Skin epidermis (tissue), 12 donors: ENCODE measurements around the gene RPS25.
A peak's percentile ranks its signal among the peaks of the same experiment; 100 is the strongest.
"Not testable (repeated sequence)": the region's sequence is repeated elsewhere in the genome, so short reads cannot be mapped to it uniquely, and the experiment has no call there.

Experiments used
- H3K27ac ChIP-seq, 21 experiments: fragments of 200-600 bp; sonication (generic) in 11 of 21; one replicate each; pipeline ENCODE4 v1.5.0; 2020; ENCODE audit warnings: mild to moderate bottlenecking in 3 of 21, inconsistent platforms in 2 of 21, moderate library complexity in 2 of 21
- H3K4me3 ChIP-seq, 7 experiments: fragments of 200-600 bp; sonication (generic) in 2 of 7; one replicate each; pipeline ENCODE4 v1.5.0; 2020; ENCODE audit warnings: inconsistent platforms in 2 of 7, mild to moderate bottlenecking in 2 of 7, moderate library complexity in 1 of 7

Gene RPS25

GRCh38 chr11:119018074-119018938 is at the start of gene RPS25, which contains the start of gene TRAPPC4:
TSS of gene RPS25 (minus strand) at chr11:119018343. CDS start at chr11:119018284, 59 bp downstream.
TSS of gene TRAPPC4 (plus strand) at chr11:119018766. CDS start at chr11:119018796, 30 bp downstream.
- peak within 1 kb of the TSS; percentile 64 to 93 (median 82) for H3K4me3 ChIP-seq
- H3K27ac ChIP-seq, result peak within 1 kb of the TSS; percentile 18 to 96 (median 93)

GRCh38 chr11:119067371-119068222 is 49.5 kb upstream of the RPS25 start, which contains the start of gene VPS11:
TSS of gene VPS11 (plus strand) at chr11:119067818. CDS start at chr11:119067824, 6 bp downstream.
- peak within 1 kb of the TSS; percentile 57 to 97 (median 76) for H3K4me3 ChIP-seq
- H3K27ac ChIP-seq, result peak within 1 kb of the TSS; percentile 57 to 92 (median 87)

- Histone ChIP-seq H3K27ac (peak overlapping the region in 1 of 21 experiments; percentile 54), H3K4me3 (no peak overlapping the region)
Measured at GRCh38 chr11:119065369-119065768, 47.2 kb upstream of the RPS25 start.

- H3K27ac ChIP-seq, result no peak overlapping the region
- H3K4me3 ChIP-seq, result no peak overlapping the region
Measured at GRCh38 chr11:119062779-119063178, 44.6 kb upstream of the RPS25 start.

GRCh38 chr11:119061256-119061655 is 43.1 kb upstream of the RPS25 start:
- no peak overlapping the region for H3K4me3 ChIP-seq
- no peak overlapping the region for H3K27ac ChIP-seq

- H3K4me3 ChIP-seq, H3K27ac ChIP-seq: not testable (repeated sequence)
Measured at GRCh38 chr11:119059128-119059527, 41.0 kb upstream of the RPS25 start.

GRCh38 chr11:119057000-119057769 is 39.0 kb upstream of the RPS25 start, which contains the start of gene HYOU1:
TSS of gene HYOU1 (minus strand) at chr11:119057205. CDS start at chr11:119056160, 1,045 bp downstream.
- Histone ChIP-seq H3K27ac (peak within 1 kb of the TSS; percentile 10 to 98 (median 88)), H3K4me3 (peak within 1 kb of the TSS; percentile 85 to 99 (median 92))

GRCh38 chr11:119056421-119056999 is 38.4 kb upstream of the RPS25 start:
- peak overlapping the region; percentile 85 to 99 (median 92) for H3K4me3 ChIP-seq
- H3K27ac ChIP-seq, result peak overlapping the region; percentile 10 to 98 (median 88)

GRCh38 chr11:119055901-119056300 is 37.8 kb upstream of the RPS25 start:
- H3K4me3 ChIP-seq, result peak overlapping the region; percentile 85 to 99 (median 92)
- peak overlapping the region in 16 of 21 experiments; percentile 69 to 98 (median 90) for H3K27ac ChIP-seq

GRCh38 chr11:119054418-119054817 is 36.3 kb upstream of the RPS25 start:
- no peak overlapping the region for H3K4me3 ChIP-seq
- no peak overlapping the region for H3K27ac ChIP-seq

GRCh38 chr11:119052163-119052814 is 34.1 kb upstream of the RPS25 start:
- no peak overlapping the region for H3K4me3 ChIP-seq
- peak overlapping the region in 1 of 21 experiments; percentile 63 for H3K27ac ChIP-seq

- H3K4me3 ChIP-seq, result no peak overlapping the region
- peak overlapping the region in 1 of 21 experiments; percentile 63 for H3K27ac ChIP-seq
Measured at GRCh38 chr11:119051440-119052162, 33.5 kb upstream of the RPS25 start.

- H3K27ac ChIP-seq, result no peak overlapping the region
- no peak overlapping the region for H3K4me3 ChIP-seq
Measured at GRCh38 chr11:119049081-119049480, 30.9 kb upstream of the RPS25 start.

- Histone ChIP-seq H3K4me3 (no peak overlapping the region), H3K27ac (no peak overlapping the region)
Measured at GRCh38 chr11:119048644-119049043, 30.5 kb upstream of the RPS25 start.

GRCh38 chr11:119047205-119047604 is 29.1 kb upstream of the RPS25 start:
- Histone ChIP-seq H3K4me3 (no peak overlapping the region), H3K27ac (no peak overlapping the region)

GRCh38 chr11:119046489-119046888 is 28.3 kb upstream of the RPS25 start:
- Histone ChIP-seq H3K27ac (no peak overlapping the region), H3K4me3 (no peak overlapping the region)

- Histone ChIP-seq H3K4me3 (no peak overlapping the region), H3K27ac (no peak overlapping the region)
Measured at GRCh38 chr11:119044708-119045107, 26.6 kb upstream of the RPS25 start.

- H3K4me3 ChIP-seq, result no peak overlapping the region
- H3K27ac ChIP-seq, result no peak overlapping the region
Measured at GRCh38 chr11:119042927-119043326, 24.8 kb upstream of the RPS25 start.
